BJ (cell line): ENCODE measurements around the gene SLC4A8. TPM values are rescaled to one million over a fixed set of nuclear protein-coding genes. Genes with fewer than 3 reads are reported as not detected.

Experiments
- CTCF ChIA-PET: fragments of 350-600 bp; formaldehyde crosslinking; extraction: SDS; loops from one replicate; lab custom pipeline; 2021; ENCODE audit warnings: antibody characterized with exemption, inconsistent platforms; lab: Yijun Ruan, JAX
- POLR2A ChIA-PET: fragments of 300-600 bp; sonication (Branson Sonifier 250); formaldehyde crosslinking; extraction: SDS; loops from one replicate; lab custom pipeline; 2021; ENCODE audit warnings: antibody characterized with exemption; lab: Charles Lee
- DNase-seq: peaks from one replicate; pipeline ENCODE4 v3.0.0-alpha.2; 2011; ENCODE audit warnings: low read depth
- H3K27me3 ChIP-seq: 2 replicates; pipeline ENCODE4 v1.6.0; 2011; ENCODE audit warnings: low read length; ENCODE audit not compliant: control insufficient read depth, insufficient read depth
- H3K36me3 ChIP-seq: 2 replicates; pipeline ENCODE4 v1.5.1; 2011; ENCODE audit warnings: low read length; ENCODE audit not compliant: control insufficient read depth, insufficient read depth
- H3K4me3 ChIP-seq: 2 replicates; pipeline ENCODE4 v1.5.1; 2011; ENCODE audit warnings: low read depth, mild to moderate bottlenecking, control low read depth, low read length
- CTCF ChIP-seq: IDR thresholded peaks from 2 replicates; pipeline ENCODE4 v1.5.1; 2011; ENCODE audit warnings: low read depth, mild to moderate bottlenecking, control low read depth, inconsistent platforms, low read length, moderate library complexity; ENCODE audit not compliant: insufficient read depth
- polyA plus RNA-seq: library from polyadenylated mRNA; depleted of rRNA; stranded (reverse); fragments of >200 nt; gene quantifications from 2 replicates; pipeline ENCODE4 v1.2.3, GENCODE V29; 2011

SLC4A8 gene
- polyA plus RNA-seq, 1 experiment = 4.9 TPM

- Histone ChIP-seq H3K36me3 (no peaks in the 10 kb centered on the region), H3K27me3 (no peaks in the 10 kb centered on the region), H3K4me3 (no peak overlapping the region)
- no peak for TF ChIP-seq CTCF
- ChIA-PET POLR2A (no interaction called here), CTCF (interaction anchor here (0.6 to 3.9 kb wide), 10 partner anchors 8 to 341 kb away, joined by 3 to 51 read pairs (median 5); a partner anchor contains a TSS)
- no peak for DNase-seq
Observed at GRCh38 chr12:51534216-51535074, 109.8 kb downstream of the SLC4A8 start.

- ChIA-PET POLR2A (no interaction called here), CTCF (interaction anchor here (1.1 to 1.6 kb wide), 2 partner anchors 13 to 288 kb away, joined by 3 to 8 read pairs; no protein-coding TSS in a partner anchor)
- Histone ChIP-seq H3K4me3 (no peak overlapping the region), H3K27me3 (no peaks in the 10 kb centered on the region), H3K36me3 (no peaks in the 10 kb centered on the region)
- TF ChIP-seq CTCF = peak; percentile 28; the same call in 1 of the 2 replicates
- DNase-seq = no peak
Observed at GRCh38 chr12:51536159-51536558, 111.5 kb downstream of the SLC4A8 start.

- no peak for TF ChIP-seq CTCF
- Histone ChIP-seq H3K27me3 (no peaks in the 10 kb centered on the region), H3K36me3 (no peaks in the 10 kb centered on the region), H3K4me3 (no peak overlapping the region)
- DNase-seq = no peak
- CTCF ChIA-PET = interaction anchor here (1.2 to 2.1 kb wide), 4 partner anchors 10 to 286 kb away, joined by 3 to 9 read pairs (median 6); no protein-coding TSS in a partner anchor
- POLR2A ChIA-PET = no interaction called here
Observed at GRCh38 chr12:51538149-51538548, 113.5 kb downstream of the SLC4A8 start.

GRCh38 chr12:51538599-51538998, 114.0 kb downstream of the SLC4A8 start:
- ChIA-PET POLR2A (no interaction called here), CTCF (interaction anchor here (1.2 to 2.1 kb wide), 4 partner anchors 11 to 286 kb away, joined by 3 to 9 read pairs (median 6); no protein-coding TSS in a partner anchor)
- no peaks in the 10 kb centered on the region for H3K27me3 ChIP-seq
- H3K36me3 ChIP-seq = no peaks in the 10 kb centered on the region
- H3K4me3 ChIP-seq = no peak overlapping the region
- no peak for TF ChIP-seq CTCF
- DNase-seq = no peak

GRCh38 chr12:51540996-51541395, 116.4 kb downstream of the SLC4A8 start:
- POLR2A ChIA-PET = no interaction called here
- H3K27me3 ChIP-seq = no peaks in the 10 kb centered on the region
- no peak overlapping the region for H3K4me3 ChIP-seq
- DNase-seq = no peak
- no peak for TF ChIP-seq CTCF
- CTCF ChIA-PET = interaction anchor here (1.2 to 1.5 kb wide), 3 partner anchors 9 to 274 kb away, joined by 3 to 5 read pairs (median 4); a partner anchor contains a TSS
- no peaks in the 10 kb centered on the region for H3K36me3 ChIP-seq
